GM10248 (cell line): Measurements from ENCODE around the gene RAPGEF6.
"Not testable (repeated sequence)": the region's sequence is repeated elsewhere in the genome, so short reads cannot be mapped to it uniquely, and the experiment has no call there.

ENCODE experiments used
- CTCF ChIA-PET: fragments of 300-600 bp; sonication (Branson Sonifier 250); formaldehyde crosslinking; extraction: SDS; loops from one replicate; lab custom pipeline; 2021; ENCODE audit warnings: antibody characterized with exemption; lab: Yijun Ruan, JAX
- POLR2A ChIA-PET: fragments of 350-650 bp; sonication (Branson Sonifier 250); formaldehyde crosslinking; extraction: SDS; loops from one replicate; lab custom pipeline; 2020; ENCODE audit warnings: antibody characterized with exemption; lab: Yijun Ruan, JAX
- DNase-seq: peaks from one replicate; pipeline ENCODE4 v3.0.0; 2012; ENCODE audit errors: extremely low spot score
- CTCF ChIP-seq: IDR thresholded peaks from 2 replicates; pipeline ENCODE4 v1.5.1; 2012; ENCODE audit warnings: mild to moderate bottlenecking, low read depth; ENCODE audit errors: extremely low read depth, missing control alignments, control extremely low read depth

RAPGEF6 gene

GRCh38 chr5:131382407-131383395 is 252.3 kb downstream of the RAPGEF6 start:
- peak; percentile 46 for DNase-seq
- ChIA-PET CTCF (interaction anchor here (0.6 to 3.9 kb wide), 30 partner anchors 8 to 511 kb away, joined by 3 to 33 read pairs (median 4); partner anchors contain the start of genes CDC42SE2 and HINT1), POLR2A (interaction anchor here (0.6 to 1.0 kb wide), 2 partner anchors 119 to 186 kb away, joined by 3 to 10 read pairs; no protein-coding TSS in a partner anchor)
- TF ChIP-seq CTCF, result peak; percentile 53

GRCh38 chr5:131381777-131382176 is 253.3 kb downstream of the RAPGEF6 start:
- CTCF ChIA-PET, result interaction anchor here (0.6 to 3.9 kb wide), 32 partner anchors 9 to 511 kb away, joined by 3 to 33 read pairs (median 4); partner anchors contain the start of genes CDC42SE2 and HINT1

GRCh38 chr5:131381021-131381420 is 254.0 kb downstream of the RAPGEF6 start:
- DNase-seq, result no peak
- no peak for TF ChIP-seq CTCF
- ChIA-PET POLR2A (no interaction called here), CTCF (interaction anchor here (1.0 to 3.9 kb wide), 15 partner anchors 8 to 172 kb away, joined by 3 to 33 read pairs (median 7); partner anchors contain the start of gene CDC42SE2)

More at GRCh38 chr5:131381777-131382176, 253.3 kb downstream of the RAPGEF6 start:
- TF ChIP-seq CTCF, result no peak
- POLR2A ChIA-PET, result interaction anchor here (1.0 kb wide), 1 partner anchor 118 kb away, joined by 3 read pairs; no protein-coding TSS in a partner anchor
- no peak for DNase-seq

GRCh38 chr5:131380238-131380637 is 254.8 kb downstream of the RAPGEF6 start:
- CTCF ChIA-PET, result interaction anchor here (2.9 to 3.6 kb wide), 3 partner anchors 7 to 115 kb away, joined by 19 to 33 read pairs (median 24); partner anchors contain the start of gene CDC42SE2
- DNase-seq, POLR2A ChIA-PET: not testable (repeated sequence)

GRCh38 chr5:131379723-131380122 is 255.3 kb downstream of the RAPGEF6 start:
- TF ChIP-seq CTCF, result no peak
- POLR2A ChIA-PET, result no interaction called here
- peak; percentile 28 for DNase-seq
- CTCF ChIA-PET, result interaction anchor here (1.4 to 3.3 kb wide), 2 partner anchors 16 to 20 kb away, joined by 3 to 24 read pairs; no protein-coding TSS in a partner anchor

- POLR2A ChIA-PET, result no interaction called here
- DNase-seq, result no peak
- no peak for TF ChIP-seq CTCF
- CTCF ChIA-PET, result interaction anchor here (1.4 to 1.8 kb wide), 4 partner anchors 12 to 127 kb away, joined by 3 to 11 read pairs (median 4); no protein-coding TSS in a partner anchor
These were observed 256.1 kb downstream of the RAPGEF6 start for GRCh38 chr5:131378721-131379541.
